HEK293 (cell line): ENCODE data around the gene HIGD2B.
A peak's percentile ranks its signal among the peaks of the same experiment; 100 is the strongest.
"Not testable (repeated sequence)": the region's sequence is repeated elsewhere in the genome, so short reads cannot be mapped to it uniquely, and the experiment has no call there.

ENCODE experiments used
- CTCF ChIA-PET: fragments of 350-600 bp; formaldehyde crosslinking; extraction: SDS; loops from one replicate; lab custom pipeline; 2021; ENCODE audit warnings: antibody characterized with exemption; lab: Yijun Ruan, JAX
- POLR2A ChIA-PET: fragments of 300-600 bp; formaldehyde crosslinking; extraction: SDS; loops from one replicate; lab custom pipeline; 2020; ENCODE audit warnings: antibody characterized with exemption, inconsistent platforms; lab: Yijun Ruan, JAX
- H3K27ac ChIP-seq: fragments of 200-500 bp; sonication (Bioruptor generic); 2 replicates; pipeline ENCODE4 v1.5.1; 2014; ENCODE audit warnings: low read depth, low read length, control low read depth, inconsistent platforms; ENCODE audit errors: extremely low read depth
- H3K36me3 ChIP-seq, 2 experiments: fragments of 200-500 bp in 1 of 2; sonication (Bioruptor generic) in 1 of 2; 1 replicate in 1 of 2; 2 replicates in 1 of 2; pipeline ENCODE4 v1.5.1; 2014 to 2017; ENCODE audit warnings: inconsistent platforms in 2 of 2, low read length in 2 of 2; ENCODE audit not compliant: control insufficient read depth in 2 of 2, insufficient read depth in 1 of 2
- H3K4me1 ChIP-seq: fragments of 200-500 bp; sonication (Bioruptor generic); 2 replicates; pipeline ENCODE4 v1.5.1; 2014; ENCODE audit warnings: mild to moderate bottlenecking, low read length, inconsistent platforms; ENCODE audit not compliant: control insufficient read depth, insufficient read depth
- H3K4me3 ChIP-seq: 2 replicates; pipeline ENCODE4 v1.5.1; 2011; ENCODE audit warnings: low read depth, mild to moderate bottlenecking, control low read depth, low read length, moderate library complexity
- H3K9me3 ChIP-seq: fragments of 200-500 bp; sonication (Bioruptor generic); 2 replicates; pipeline ENCODE4 v1.5.1; 2014; ENCODE audit warnings: low read depth, low read length, inconsistent platforms; ENCODE audit not compliant: control insufficient read depth, insufficient read depth
- GLIS2 ChIP-seq: fragments of 450-650 bp; formaldehyde crosslinking; IDR thresholded peaks from 2 replicates; pipeline ENCODE4 v1.5.1; 2016; ENCODE audit warnings: missing biosample characterization, missing genetic modification characterization
- SCRT1 ChIP-seq: fragments of 450-650 bp; formaldehyde crosslinking; IDR thresholded peaks from 2 replicates; pipeline ENCODE4 v1.5.1; 2016; ENCODE audit warnings: missing biosample characterization, missing genetic modification characterization, borderline replicate concordance
- ZBTB17 ChIP-seq: fragments of 450-650 bp; formaldehyde crosslinking; IDR thresholded peaks from 2 replicates; pipeline ENCODE4 v1.5.1; 2016; ENCODE audit warnings: missing biosample characterization, missing genetic modification characterization
- ZNF2 ChIP-seq: fragments of 450-650 bp; formaldehyde crosslinking; IDR thresholded peaks from 2 replicates; pipeline ENCODE4 v1.5.1; 2016; ENCODE audit warnings: missing biosample characterization, missing genetic modification characterization
- ZNF394 ChIP-seq: fragments of 450-650 bp; formaldehyde crosslinking; IDR thresholded peaks from 2 replicates; pipeline ENCODE4 v1.5.1; 2016; ENCODE audit warnings: missing biosample characterization, missing genetic modification characterization, mild to moderate bottlenecking, moderate library complexity, borderline replicate concordance
- TF ChIP-seq, protein P1 (sequence below): fragments of 450-650 bp; formaldehyde crosslinking; IDR thresholded peaks from 2 replicates; pipeline ENCODE4 v1.5.1; 2016; ENCODE audit warnings: missing biosample characterization, missing genetic modification characterization
- TF ChIP-seq, protein P2 (sequence below): fragments of 450-650 bp; formaldehyde crosslinking; IDR thresholded peaks from 2 replicates; pipeline ENCODE4 v1.5.1; 2016; ENCODE audit warnings: missing biosample characterization, missing genetic modification characterization
- TF ChIP-seq, protein P3 (sequence below): fragments of 450-650 bp; formaldehyde crosslinking; IDR thresholded peaks from 2 replicates; pipeline ENCODE4 v1.5.1; 2017; ENCODE audit warnings: missing biosample characterization, missing genetic modification characterization

HIGD2B gene

DNA sequence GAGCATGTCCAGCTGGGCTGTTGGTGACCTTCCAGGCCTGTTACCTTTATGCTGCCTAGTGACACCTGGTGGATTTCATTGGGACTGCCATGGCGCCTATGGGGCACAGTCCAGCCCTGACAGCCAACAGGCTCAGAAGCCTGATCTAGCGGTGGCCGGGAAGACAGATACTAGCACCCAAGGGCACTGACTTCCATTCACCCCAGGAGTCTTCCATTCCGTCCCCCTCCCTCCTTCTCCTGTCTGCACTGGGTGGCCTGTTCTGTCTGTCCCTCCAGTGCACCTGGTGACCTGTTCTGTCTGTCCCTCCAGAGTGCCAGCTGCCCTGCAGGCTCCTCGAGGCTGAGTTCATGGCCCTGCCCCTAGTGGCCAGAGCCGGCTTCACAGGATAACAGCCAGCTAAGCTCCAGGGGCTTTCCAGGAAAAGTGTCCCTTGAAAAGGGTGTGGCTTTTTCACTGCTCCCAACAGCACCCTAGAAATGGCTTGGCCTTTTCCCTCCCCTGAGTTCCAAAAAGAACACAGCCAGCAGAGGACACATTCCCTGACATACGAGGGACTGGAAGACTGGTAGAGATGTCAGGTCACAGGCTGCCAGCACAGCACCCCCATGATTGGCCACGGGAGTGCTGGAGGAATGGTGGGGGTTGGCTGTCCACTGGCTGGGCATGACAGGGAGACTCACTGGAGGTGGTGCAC is 15.2 kb downstream of the HIGD2B start (continued):
- TF ChIP-seq, protein P1, sequence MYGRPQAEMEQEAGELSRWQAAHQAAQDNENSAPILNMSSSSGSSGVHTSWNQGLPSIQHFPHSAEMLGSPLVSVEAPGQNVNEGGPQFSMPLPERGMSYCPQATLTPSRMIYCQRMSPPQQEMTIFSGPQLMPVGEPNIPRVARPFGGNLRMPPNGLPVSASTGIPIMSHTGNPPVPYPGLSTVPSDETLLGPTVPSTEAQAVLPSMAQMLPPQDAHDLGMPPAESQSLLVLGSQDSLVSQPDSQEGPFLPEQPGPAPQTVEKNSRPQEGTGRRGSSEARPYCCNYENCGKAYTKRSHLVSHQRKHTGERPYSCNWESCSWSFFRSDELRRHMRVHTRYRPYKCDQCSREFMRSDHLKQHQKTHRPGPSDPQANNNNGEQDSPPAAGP (tag by site-specific recombination) = 0 out of 2 replicates have a peak, but pooled peaks have one; percentile 25
- TF ChIP-seq SCRT1 (0 out of 2 replicates have a peak, but pooled peaks have one; percentile 13), ZNF394 (tag by site-specific recombination) (peak; percentile 25; the same call in 1 of the 2 replicates), GLIS2 (peak; percentile 45; the same call in 1 of the 2 replicates), ZNF2 (tag by site-specific recombination) (peak; percentile 69; the same call in 1 of the 2 replicates), ZBTB17 (tag by site-specific recombination) (peak; percentile 77)
- TF ChIP-seq, protein P2, sequence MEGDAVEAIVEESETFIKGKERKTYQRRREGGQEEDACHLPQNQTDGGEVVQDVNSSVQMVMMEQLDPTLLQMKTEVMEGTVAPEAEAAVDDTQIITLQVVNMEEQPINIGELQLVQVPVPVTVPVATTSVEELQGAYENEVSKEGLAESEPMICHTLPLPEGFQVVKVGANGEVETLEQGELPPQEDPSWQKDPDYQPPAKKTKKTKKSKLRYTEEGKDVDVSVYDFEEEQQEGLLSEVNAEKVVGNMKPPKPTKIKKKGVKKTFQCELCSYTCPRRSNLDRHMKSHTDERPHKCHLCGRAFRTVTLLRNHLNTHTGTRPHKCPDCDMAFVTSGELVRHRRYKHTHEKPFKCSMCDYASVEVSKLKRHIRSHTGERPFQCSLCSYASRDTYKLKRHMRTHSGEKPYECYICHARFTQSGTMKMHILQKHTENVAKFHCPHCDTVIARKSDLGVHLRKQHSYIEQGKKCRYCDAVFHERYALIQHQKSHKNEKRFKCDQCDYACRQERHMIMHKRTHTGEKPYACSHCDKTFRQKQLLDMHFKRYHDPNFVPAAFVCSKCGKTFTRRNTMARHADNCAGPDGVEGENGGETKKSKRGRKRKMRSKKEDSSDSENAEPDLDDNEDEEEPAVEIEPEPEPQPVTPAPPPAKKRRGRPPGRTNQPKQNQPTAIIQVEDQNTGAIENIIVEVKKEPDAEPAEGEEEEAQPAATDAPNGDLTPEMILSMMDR (tag by site-specific recombination) = peak; percentile 79
- TF ChIP-seq, protein P3, sequence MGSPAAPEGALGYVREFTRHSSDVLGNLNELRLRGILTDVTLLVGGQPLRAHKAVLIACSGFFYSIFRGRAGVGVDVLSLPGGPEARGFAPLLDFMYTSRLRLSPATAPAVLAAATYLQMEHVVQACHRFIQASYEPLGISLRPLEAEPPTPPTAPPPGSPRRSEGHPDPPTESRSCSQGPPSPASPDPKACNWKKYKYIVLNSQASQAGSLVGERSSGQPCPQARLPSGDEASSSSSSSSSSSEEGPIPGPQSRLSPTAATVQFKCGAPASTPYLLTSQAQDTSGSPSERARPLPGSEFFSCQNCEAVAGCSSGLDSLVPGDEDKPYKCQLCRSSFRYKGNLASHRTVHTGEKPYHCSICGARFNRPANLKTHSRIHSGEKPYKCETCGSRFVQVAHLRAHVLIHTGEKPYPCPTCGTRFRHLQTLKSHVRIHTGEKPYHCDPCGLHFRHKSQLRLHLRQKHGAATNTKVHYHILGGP (tag by site-specific recombination) = peak; percentile 97

DNA sequence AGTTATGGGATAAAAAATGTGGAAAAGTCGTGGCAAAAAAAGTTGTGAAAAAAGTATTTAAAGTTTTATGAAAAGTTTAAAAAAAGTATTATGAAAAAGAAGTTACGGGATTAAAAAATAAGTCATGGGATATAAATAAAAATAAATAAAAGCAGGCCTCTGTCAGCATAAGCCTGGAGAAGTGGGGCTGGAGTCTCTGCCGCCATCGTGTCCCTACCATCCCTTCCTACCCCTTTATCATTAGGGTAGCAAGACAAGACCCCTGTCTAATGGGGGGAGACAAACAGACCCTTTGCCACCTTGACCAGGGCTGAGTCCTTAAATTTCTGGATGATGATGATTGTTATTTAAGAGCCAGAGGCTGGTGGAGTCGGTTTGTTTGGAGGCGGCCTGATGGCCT is 16.2 kb downstream of the HIGD2B start:
- H3K27ac ChIP-seq, POLR2A ChIA-PET, H3K4me3 ChIP-seq, H3K9me3 ChIP-seq, H3K36me3 ChIP-seq, H3K4me1 ChIP-seq, CTCF ChIA-PET: not testable (repeated sequence)

DNA sequence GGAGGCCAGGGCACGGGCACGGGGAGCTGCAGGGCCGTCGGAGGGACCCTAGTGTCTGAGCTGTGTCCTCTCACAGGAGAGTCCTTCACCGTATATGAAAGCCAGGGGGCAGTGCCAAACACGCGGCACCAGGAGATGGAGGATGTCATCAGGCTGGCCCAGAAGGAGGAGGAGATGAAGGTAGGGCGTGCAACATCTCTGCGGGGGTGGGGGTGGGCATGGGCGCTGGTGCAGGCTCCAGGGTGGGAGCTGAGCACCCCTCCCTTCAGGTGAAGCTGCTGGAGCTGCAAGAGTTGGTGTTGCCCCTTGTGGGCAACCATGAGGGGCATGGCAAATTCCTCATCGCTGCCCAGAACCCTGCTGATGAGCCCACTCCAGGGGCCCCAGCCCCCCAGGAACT is 20.3 kb downstream of the HIGD2B start:
- CTCF ChIA-PET, POLR2A ChIA-PET, H3K9me3 ChIP-seq, H3K27ac ChIP-seq, H3K36me3 ChIP-seq, H3K4me3 ChIP-seq, H3K4me1 ChIP-seq: not testable (repeated sequence)

DNA sequence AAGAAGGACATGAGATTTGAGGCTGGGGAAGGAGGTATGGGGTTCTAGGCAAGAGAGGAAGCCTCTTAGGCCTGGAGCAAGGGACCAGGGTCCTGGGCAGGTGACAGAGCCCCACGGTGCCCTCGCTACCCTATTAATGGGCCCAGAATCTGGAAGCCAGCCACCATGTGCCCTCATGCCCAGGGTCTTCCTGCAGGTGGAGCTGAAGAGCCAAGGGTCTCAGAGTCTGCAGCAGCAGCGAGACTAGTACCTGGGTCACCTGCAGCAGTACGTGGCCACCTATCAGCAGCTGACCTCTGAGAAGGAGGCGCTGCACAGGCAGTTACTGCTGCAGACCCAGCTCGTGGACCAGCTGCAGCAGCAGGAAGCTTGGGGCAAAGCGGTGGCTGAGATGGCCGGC is 22.1 kb downstream of the HIGD2B start:
- H3K9me3 ChIP-seq, H3K4me1 ChIP-seq, POLR2A ChIA-PET, CTCF ChIA-PET, H3K27ac ChIP-seq, H3K4me3 ChIP-seq, H3K36me3 ChIP-seq: not testable (repeated sequence)

DNA sequence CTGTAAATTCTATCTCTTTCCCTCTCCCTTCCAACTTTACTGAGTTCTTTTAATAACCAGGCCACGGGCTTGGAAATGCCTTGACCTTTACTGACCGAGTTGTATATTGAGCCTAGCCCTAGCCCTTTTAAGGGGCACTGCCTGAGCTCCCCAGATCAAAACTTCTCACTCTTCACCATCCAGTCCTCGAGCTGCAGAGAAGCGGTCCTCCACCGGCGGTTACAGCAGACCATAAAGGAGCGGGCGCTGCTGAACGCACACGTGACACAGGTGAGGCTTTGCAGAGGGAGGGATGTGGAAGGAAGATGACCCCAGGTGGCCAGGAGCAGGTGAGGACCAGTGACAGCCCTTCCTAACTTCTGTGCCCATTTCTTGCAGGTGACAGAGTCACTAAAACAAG is 24.9 kb downstream of the HIGD2B start:
- H3K4me3 ChIP-seq, H3K9me3 ChIP-seq, CTCF ChIA-PET, H3K27ac ChIP-seq, POLR2A ChIA-PET, H3K36me3 ChIP-seq, H3K4me1 ChIP-seq: not testable (repeated sequence)

DNA sequence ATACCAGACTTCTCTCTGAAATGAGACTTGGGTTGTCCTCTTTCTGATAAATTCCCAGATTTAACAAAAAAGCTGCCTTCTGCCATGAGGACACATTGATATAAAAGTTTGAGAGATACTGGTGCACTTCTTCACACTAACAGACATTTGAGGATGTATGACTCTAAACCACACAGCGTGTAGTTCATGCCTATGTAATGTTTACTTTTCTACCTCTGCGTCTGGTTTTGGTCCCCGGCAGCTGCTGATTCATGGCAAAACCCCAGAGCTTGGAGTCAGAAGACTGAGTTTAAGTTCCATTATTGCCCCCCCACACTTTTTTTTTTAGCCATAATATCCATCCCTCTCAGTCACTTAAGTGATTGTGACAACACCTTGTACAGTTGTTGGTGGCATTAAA is 30.0 kb downstream of the HIGD2B start:
- POLR2A ChIA-PET, H3K36me3 ChIP-seq, H3K4me1 ChIP-seq, H3K27ac ChIP-seq, CTCF ChIA-PET, H3K9me3 ChIP-seq, H3K4me3 ChIP-seq: not testable (repeated sequence)

DNA sequence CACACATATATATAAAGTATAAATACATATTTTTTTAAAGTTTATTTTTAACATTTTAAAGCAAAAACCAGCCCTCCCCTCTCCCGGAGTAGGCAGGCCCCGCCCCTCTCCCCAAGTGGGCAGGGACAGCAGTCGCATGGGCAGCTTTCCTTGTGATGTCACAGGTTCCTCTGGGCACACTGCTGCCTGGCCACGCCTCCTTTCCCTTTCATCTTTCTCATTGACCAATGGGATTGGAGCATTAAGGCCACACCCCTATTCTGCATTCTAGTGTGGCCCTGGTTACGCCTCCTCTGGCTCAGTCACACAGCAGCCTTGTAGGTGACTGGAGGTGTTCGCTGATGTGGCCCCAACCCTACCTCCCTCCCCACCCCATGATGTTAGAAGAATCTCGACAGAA is 31.6 kb downstream of the HIGD2B start, which contains the start of gene GOLGA6B:
GOLGA6B (plus strand) TSS at position 301 of the 400 bp plus-strand sequence; CDS start at position 342, 41 bp downstream.
- H3K36me3 ChIP-seq, H3K9me3 ChIP-seq, POLR2A ChIA-PET, H3K4me3 ChIP-seq, CTCF ChIA-PET, H3K27ac ChIP-seq, H3K4me1 ChIP-seq: not testable (repeated sequence)

DNA sequence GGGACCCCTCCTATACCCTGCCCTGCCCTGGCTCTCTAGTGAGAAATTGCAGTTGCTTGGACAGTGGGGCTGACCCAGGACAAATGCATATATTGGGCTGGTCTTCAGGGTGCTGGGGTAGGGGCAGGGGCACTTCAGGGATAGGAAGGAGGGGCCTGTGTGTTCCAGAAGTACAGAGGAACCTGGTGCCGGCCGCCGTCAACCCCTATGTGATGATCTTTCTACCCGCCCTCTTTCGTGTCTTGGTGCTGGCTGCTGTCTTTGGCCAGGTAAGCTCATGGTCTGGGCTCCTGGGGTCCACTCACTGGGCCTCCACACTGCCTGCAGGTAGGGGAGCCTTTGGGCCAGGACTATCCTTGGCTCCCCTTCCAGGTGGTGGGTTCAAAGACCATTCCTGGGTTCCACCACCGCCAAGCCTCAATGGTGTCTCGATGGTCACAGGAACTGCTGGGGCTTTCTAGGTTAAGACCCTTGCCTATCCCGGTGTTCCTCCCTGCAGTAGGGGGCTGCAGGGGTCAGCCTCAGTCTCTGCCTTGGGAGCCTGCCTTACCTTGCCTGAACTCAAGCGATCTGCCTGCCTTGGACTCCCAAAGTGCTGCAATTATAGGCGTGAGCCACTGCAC is 37.2 kb downstream of the HIGD2B start:
- POLR2A ChIA-PET, H3K36me3 ChIP-seq, H3K4me1 ChIP-seq, H3K27ac ChIP-seq, CTCF ChIA-PET, H3K9me3 ChIP-seq, H3K4me3 ChIP-seq: not testable (repeated sequence)
